Spleen (tissue), 11 donors: Measurements from ENCODE around the gene ZNF804A. TPM values are rescaled to one million over a fixed set of nuclear protein-coding genes. Genes with fewer than 3 reads are reported as not detected.

Experiments used
- DNase-seq: peaks from one replicate; pipeline ENCODE4 v3.0.0-alpha.2; 2020
- H3K27ac ChIP-seq, 8 donors: fragments of 200-600 bp; sonication (generic) in 7 of 8; 1 replicate in 4 of 8; 2 replicates in 4 of 8; pipeline versions ENCODE4 v1.5.0 to v1.8.0; 2016 to 2021; ENCODE audit warnings: inconsistent platforms in 4 of 8, mild to moderate bottlenecking in 4 of 8, moderate library complexity in 1 of 8
- H3K27me3 ChIP-seq, 7 donors: fragments of 200-600 bp; sonication (generic) in 6 of 7; replicated peaks in 1 of 7; 1 replicate in 4 of 7; 2 replicates in 3 of 7; pipeline versions ENCODE4 v1.5.0 to v1.8.0; 2016 to 2021; ENCODE audit warnings: inconsistent platforms in 3 of 7, mild to moderate bottlenecking in 1 of 7
- H3K36me3 ChIP-seq, 6 donors: fragments of 200-600 bp; sonication (generic) in 5 of 6; 1 replicate in 4 of 6; 2 replicates in 2 of 6; pipeline versions ENCODE4 v1.5.0 to v1.8.0; 2016 to 2021; ENCODE audit warnings: inconsistent platforms in 2 of 6
- H3K4me1 ChIP-seq, 6 donors: fragments of 200-600 bp; sonication (generic) in 5 of 6; 1 replicate in 3 of 6; 2 replicates in 3 of 6; pipeline versions ENCODE4 v1.5.0 to v1.8.0; 2016 to 2021; ENCODE audit warnings: inconsistent platforms in 3 of 6
- H3K4me3 ChIP-seq, 8 donors: fragments of 200-600 bp; sonication (generic) in 7 of 8; 1 replicate in 4 of 8; 2 replicates in 4 of 8; pipeline versions ENCODE4 v1.5.0 to v1.8.0; 2016 to 2021; ENCODE audit warnings: inconsistent platforms in 4 of 8, mild to moderate bottlenecking in 4 of 8, moderate library complexity in 2 of 8
- H3K9me3 ChIP-seq, 8 donors: fragments of 200-600 bp; sonication (generic) in 7 of 8; 1 replicate in 4 of 8; 2 replicates in 4 of 8; pipeline versions ENCODE4 v1.5.0 to v1.8.0; 2016 to 2021; ENCODE audit warnings: inconsistent platforms in 4 of 8
- CTCF ChIP-seq, 11 experiments: fragments of 200-600 bp in 7 of 11; fragments of 450-650 bp in 4 of 11; sonication (generic) in 4 of 11; IDR thresholded peaks in 8 of 11; conservative IDR thresholded peaks in 3 of 11; 1 replicate in 7 of 11; 2 replicates in 4 of 11; pipeline versions ENCODE4 v1.4.0 to v1.8.0; 2016 to 2021; ENCODE audit warnings: antibody characterized with exemption in 11 of 11, inconsistent platforms in 4 of 11, mild to moderate bottlenecking in 1 of 11
- POLR2A ChIP-seq, 3 donors: fragments of 450-650 bp; IDR thresholded peaks; one replicate each; pipeline ENCODE4 v1.5.1; 2017; ENCODE audit warnings: antibody characterized with exemption in 3 of 3, mild to moderate bottlenecking in 1 of 3
- POLR2AphosphoS5 ChIP-seq, 3 donors: sonication (generic); formaldehyde crosslinking; IDR thresholded peaks; one replicate each; pipeline ENCODE4 v1.5.1; 2017; ENCODE audit warnings: antibody characterized with exemption in 3 of 3
- WGBS, 5 donors: extraction: QIAGEN DNeasy Blood & Tissue Kit in 3 of 5; methylation state at CpG; one replicate each; pipeline versions ENCODE4 v1.1.5 to v1.1.7; 2013 to 2018; 5-methylcytosine and 5-hydroxymethylcytosine counted together
- intact Hi-C: fragments of 100-400 bp; cut with DNase I; formaldehyde crosslinking; loops from one replicate; pipeline ENCODE4 v1.15.0; 2023; ENCODE audit warnings: low total_unique reads
- polyA plus RNA-seq, 3 donors: library from polyadenylated mRNA; stranded (reverse); fragments of 200-250 nt; gene quantifications; one replicate each; pipeline ENCODE4 v1.2.1, GENCODE V29; 2013
- total RNA-seq, 7 donors: library from RNA; depleted of rRNA in 3 of 7; stranded (reverse); fragments of >200 nt in 3 of 7; fragmentation: NEBNext Ultra II Directional in 4 of 7; extraction: Animal tissue kit (Norgen Biotek cat#: 25700) in 4 of 7; gene quantifications; one replicate each; pipeline versions ENCODE4 v1.1.0 to v1.2.1, GENCODE V29; 2016 to 2021
- donor health status: healthy with polysubstance abuse.
- donor health status: DM: no; HTN: no; CAD: no; lungs with moderate emphysema.
- donor health status: DM: no; HTN: no; CAD: no.
- donor health status: Bipolar disorder and iron deficiency.
- donor health status: healthy.
- donor health status: DM: no; HTN: no; CAD: no.
- donor health status: DM: yes; HTN: yes; CAD: no.

The ZNF804A gene
- total and polyA plus RNA-seq, 10 donors = 0.21 to 1.8 (median 0.41) TPM

GRCh38 chr2:184815824-184816223 lies 217.5 kb downstream of the ZNF804A start:
- Histone ChIP-seq H3K9me3 (peaks cover 0 to 25% (median 7%) of the 10 kb centered on the region in 8 donors), H3K4me3 (no peak overlapping the region), H3K36me3 (no peaks in the 10 kb centered on the region), H3K27me3 (no peaks in the 10 kb centered on the region), H3K4me1 (no peaks in the 10 kb centered on the region), H3K27ac (no peak overlapping the region)
- intact Hi-C loops = no loop called here
- TF ChIP-seq POLR2AphosphoS5 (IDR thresholded peaks at IDR 0.05) (no peak), CTCF (IDR thresholded peaks at IDR 0.05 in 8 of 11, conservative IDR thresholded peaks at IDR 0.05 in 3 of 11) (no peak), POLR2A (IDR thresholded peaks at IDR 0.05) (no peak)
- DNase-seq = no peak
- 55 to 71% (median 58%) methylated on average over 1 of the region's 1 CpG for WGBS, 5 donors

GRCh38 chr2:184824597-184824996 lies 226.3 kb downstream of the ZNF804A start:
- Histone ChIP-seq H3K27ac (no peak overlapping the region), H3K9me3 (peaks cover 0 to 8% (median 2%) of the 10 kb centered on the region in 8 donors), H3K36me3 (no peaks in the 10 kb centered on the region), H3K4me1 (no peaks in the 10 kb centered on the region), H3K4me3 (no peak overlapping the region), H3K27me3 (no peaks in the 10 kb centered on the region)
- 55 to 76% (median 66%) methylated on average over 2 of the region's 2 CpGs for WGBS, 5 donors
- intact Hi-C loops = no loop called here
- DNase-seq = no peak
- TF ChIP-seq POLR2A (IDR thresholded peaks at IDR 0.05) (no peak), CTCF (IDR thresholded peaks at IDR 0.05 in 8 of 11, conservative IDR thresholded peaks at IDR 0.05 in 3 of 11) (no peak), POLR2AphosphoS5 (IDR thresholded peaks at IDR 0.05) (no peak)

- Histone ChIP-seq H3K4me3 (no peak overlapping the region), H3K27me3 (no peaks in the 10 kb centered on the region), H3K27ac (no peak overlapping the region), H3K36me3 (no peaks in the 10 kb centered on the region), H3K4me1 (no peaks in the 10 kb centered on the region), H3K9me3 (no peaks in the 10 kb centered on the region)
- intact Hi-C loops = no loop called here
- WGBS, 5 donors = 84 to 95% (median 91%) methylated on average over 1 of the region's 1 CpG
- no peak for DNase-seq
- TF ChIP-seq POLR2A (IDR thresholded peaks at IDR 0.05) (no peak), POLR2AphosphoS5 (IDR thresholded peaks at IDR 0.05) (no peak), CTCF (IDR thresholded peaks at IDR 0.05 in 8 of 11, conservative IDR thresholded peaks at IDR 0.05 in 3 of 11) (no peak)
Observed at GRCh38 chr2:184830531-184830930, 232.2 kb downstream of the ZNF804A start.

GRCh38 chr2:184834699-184835397 lies 236.5 kb downstream of the ZNF804A start:
- DNase-seq = no peak
- Histone ChIP-seq H3K36me3 (no peaks in the 10 kb centered on the region), H3K27ac (no peak overlapping the region), H3K4me3 (no peak overlapping the region), H3K9me3 (no peaks in the 10 kb centered on the region), H3K27me3 (no peaks in the 10 kb centered on the region), H3K4me1 (no peaks in the 10 kb centered on the region)
- intact Hi-C loops = no loop called here
- no peak for TF ChIP-seq CTCF (IDR thresholded peaks at IDR 0.05 in 8 of 11, conservative IDR thresholded peaks at IDR 0.05 in 3 of 11)
- no peak for TF ChIP-seq POLR2A (IDR thresholded peaks at IDR 0.05)
- TF ChIP-seq POLR2AphosphoS5 (IDR thresholded peaks at IDR 0.05) = no peak
